Ishikawa (cell line): ENCODE data around the gene G6PC2.

Experiments used
- CEBPB ChIP-seq: IDR thresholded peaks from 2 replicates; pipeline ENCODE4 v1.6.1; 2012
- CREB1 ChIP-seq: IDR thresholded peaks from 2 replicates; pipeline ENCODE4 v1.6.1; 2012; ENCODE audit warnings: low read depth
- EGR1 ChIP-seq: IDR thresholded peaks from 2 replicates; pipeline ENCODE4 v1.6.1; 2012
- EP300 ChIP-seq: IDR thresholded peaks from 2 replicates; pipeline ENCODE4 v1.6.1; 2012; ENCODE audit warnings: borderline replicate concordance
- FOXM1 ChIP-seq: IDR thresholded peaks from 2 replicates; pipeline ENCODE4 v1.6.1; 2012; ENCODE audit warnings: low read depth, borderline replicate concordance
- MAX ChIP-seq: IDR thresholded peaks from 2 replicates; pipeline ENCODE4 v1.6.1; 2012
- NFIC ChIP-seq: IDR thresholded peaks from 2 replicates; pipeline ENCODE4 v1.6.1; 2012
- RAD21 ChIP-seq: IDR thresholded peaks from 2 replicates; pipeline ENCODE4 v1.6.1; 2012; ENCODE audit warnings: low read depth
- REST ChIP-seq: IDR thresholded peaks from 2 replicates; pipeline ENCODE4 v1.6.1; 2012; ENCODE audit warnings: low read depth, mild to moderate bottlenecking
- TAF1 ChIP-seq: IDR thresholded peaks from 2 replicates; pipeline ENCODE4 v1.6.1; 2012; ENCODE audit warnings: low read depth, mild to moderate bottlenecking
- TCF12 ChIP-seq: IDR thresholded peaks from 2 replicates; pipeline ENCODE4 v1.6.1; 2012; ENCODE audit warnings: low read depth
- TEAD4 ChIP-seq: IDR thresholded peaks from 2 replicates; pipeline ENCODE4 v1.6.1; 2012
- USF1 ChIP-seq: IDR thresholded peaks from 2 replicates; pipeline ENCODE4 v1.6.1; 2012
- YY1 ChIP-seq: IDR thresholded peaks from 2 replicates; pipeline ENCODE4 v1.6.1; 2012; ENCODE audit warnings: low read depth
- ZBTB7A ChIP-seq: IDR thresholded peaks from 2 replicates; pipeline ENCODE4 v1.6.1; 2012; ENCODE audit warnings: low read depth

G6PC2 gene

GRCh38 chr2:168939918-168940317 lies 38.8 kb downstream of the G6PC2 start:
- no peak for TF ChIP-seq CREB1
- TF ChIP-seq MAX, result no peak
- no peak for TF ChIP-seq REST
- no peak for TF ChIP-seq ZBTB7A
- TF ChIP-seq TAF1, result no peak
- TF ChIP-seq TEAD4, result no peak
- TF ChIP-seq EGR1, result no peak
- TF ChIP-seq YY1, result no peak
- no peak for TF ChIP-seq FOXM1
- TF ChIP-seq CEBPB, result no peak
- no peak for TF ChIP-seq USF1
- no peak for TF ChIP-seq NFIC
- no peak for TF ChIP-seq EP300
- TF ChIP-seq RAD21, result no peak
- TF ChIP-seq TCF12, result no peak

- TF ChIP-seq TAF1 (no peak), EGR1 (no peak)
These were observed 40.2 kb downstream of the G6PC2 start for GRCh38 chr2:168941297-168941696.

- TF ChIP-seq YY1 (no peak), ZBTB7A (no peak), USF1 (no peak), CREB1 (no peak), MAX (no peak), TAF1 (no peak), REST (no peak), FOXM1 (no peak), TEAD4 (no peak), NFIC (no peak), RAD21 (no peak), EGR1 (no peak), CEBPB (no peak)
These were observed 43.0 kb downstream of the G6PC2 start for GRCh38 chr2:168944065-168944464.

GRCh38 chr2:168945508-168945907 lies 44.4 kb downstream of the G6PC2 start:
- no peak for TF ChIP-seq REST
- TF ChIP-seq NFIC, result no peak
- TF ChIP-seq TAF1, result no peak
- TF ChIP-seq MAX, result no peak
- TF ChIP-seq EP300, result no peak
- no peak for TF ChIP-seq YY1

- TF ChIP-seq YY1, result no peak
- peak; percentile 51 for TF ChIP-seq RAD21
- no peak for TF ChIP-seq EP300
- no peak for TF ChIP-seq USF1
- no peak for TF ChIP-seq REST
These were observed 47.6 kb downstream of the G6PC2 start for GRCh38 chr2:168948621-168949212.
